ENCODE results near the gene PRKCH. TPM values are rescaled to one million over a fixed set of nuclear protein-coding genes. Genes with fewer than 3 reads are reported as not detected.

PRKCH gene
- total and polyA plus RNA-seq, 2 of the 13 experiments (the other 11 are each of a cell fraction or from before 2014, with no cell fraction given): 0.48 to 1.3 TPM

- TF ChIP-seq CREBL2 (CRISPR knock-in tag; IDR thresholded peaks at IDR 0.05; ENCODE audit: borderline replicate concordance) (no peak), CBX2 (IDR thresholded peaks at IDR 0.05; ENCODE audit: low read depth, low read length) (no peak), CBX2 (CRISPR knock-in tag; IDR thresholded peaks at IDR 0.05; ENCODE audit: low read depth) (no peak), PRMT3 (CRISPR knock-in tag; IDR thresholded peaks at IDR 0.05; ENCODE audit: borderline replicate concordance, low read depth) (no peak), ZMAT5 (CRISPR knock-in tag; IDR thresholded peaks at IDR 0.05; ENCODE audit: borderline replicate concordance, low read depth) (no peak), MAFG (CRISPR knock-in tag; IDR thresholded peaks at IDR 0.05) (no peak), JDP2 (CRISPR knock-in tag; IDR thresholded peaks at IDR 0.05; ENCODE audit: borderline replicate concordance) (no peak; the same call in 1 of the 2 replicates), DPF2 (CRISPR knock-in tag; IDR thresholded peaks at IDR 0.05; ENCODE audit: borderline replicate concordance, low read depth) (peak; percentile 92), SP4 (CRISPR knock-in tag; IDR thresholded peaks at IDR 0.05) (no peak), KIAA2018 (CRISPR knock-in tag; IDR thresholded peaks at IDR 0.05; ENCODE audit: borderline replicate concordance) (no peak), NFKBIZ (CRISPR knock-in tag; IDR thresholded peaks at IDR 0.05) (peak; percentile 86; the same call in 1 of the 2 replicates), RFX5 (IDR thresholded peaks at IDR 0.05; ENCODE audit: low read depth, low read length) (no peak), CEBPG (CRISPR knock-in tag; IDR thresholded peaks at IDR 0.05) (peak; percentile 98), HMGXB3 (CRISPR knock-in tag; IDR thresholded peaks at IDR 0.05; ENCODE audit: borderline replicate concordance) (no peak; the same call in 1 of the 2 replicates), THYN1 (CRISPR knock-in tag; IDR thresholded peaks at IDR 0.05; ENCODE audit: borderline replicate concordance, low read depth) (no peak)
These were observed 232.6 kb downstream of the PRKCH start (continued) for GRCh38 chr14:61553730-61554641.
